Psoas muscle (tissue), 8 donors: ENCODE results near the gene PDILT. TPM values are rescaled to one million over a fixed set of nuclear protein-coding genes. Genes with fewer than 3 reads are reported as not detected.

Experiments used
- ATAC-seq, 4 donors: fragments of 200-7000 bp; cut with Tn5 transposase; one replicate each; pipeline ENCODE4 v1.9.1; 2020; ENCODE audit warnings: moderate library complexity in 3 of 4, mild to moderate bottlenecking in 2 of 4
- DNase-seq, 2 donors: peaks; one replicate each; pipeline ENCODE4 v3.0.0-alpha.2; 2020
- H3K27ac ChIP-seq: fragments of 200-600 bp; one replicate; pipeline ENCODE4 v1.8.0; 2022
- H3K27me3 ChIP-seq, 3 donors: fragments of 200-600 bp in 1 of 3; one replicate each; pipeline versions ENCODE4 v1.6.1 to v1.8.0; 2013 to 2022; ENCODE audit warnings: low read length in 2 of 3, mild to moderate bottlenecking in 2 of 3, moderate library complexity in 1 of 3; ENCODE audit not compliant: insufficient read depth in 3 of 3
- H3K36me3 ChIP-seq, 2 donors: fragments of 200-600 bp in 1 of 2; one replicate each; pipeline versions ENCODE4 v1.6.1 to v1.8.0; 2013 to 2022; ENCODE audit warnings: low read depth in 1 of 2, mild to moderate bottlenecking in 1 of 2, moderate library complexity in 1 of 2; ENCODE audit not compliant: insufficient read depth in 1 of 2
- H3K4me1 ChIP-seq: fragments of 200-600 bp; one replicate; pipeline ENCODE4 v1.8.0; 2022
- H3K4me3 ChIP-seq: fragments of 200-600 bp; one replicate; pipeline ENCODE4 v1.8.0; 2022; ENCODE audit warnings: mild to moderate bottlenecking
- H3K9me3 ChIP-seq: fragments of 200-600 bp; one replicate; pipeline ENCODE4 v1.8.0; 2022
- CTCF ChIP-seq: fragments of 200-600 bp; IDR thresholded peaks from one replicate; pipeline ENCODE4 v1.8.0; 2022; ENCODE audit warnings: antibody characterized with exemption
- WGBS, 3 donors: extraction: QIAGEN DNeasy Blood & Tissue Kit; methylation state at CpG; one replicate each; pipeline versions ENCODE4 v1.1.6 to v1.1.7; 2013; 5-methylcytosine and 5-hydroxymethylcytosine counted together
- intact Hi-C, 2 donors: fragments of 100-400 bp; cut with DNase I; formaldehyde crosslinking; loops; one replicate each; pipeline versions ENCODE4 v1.11.0 to v1.14.2; 2022
- polyA plus RNA-seq, 3 donors: library from polyadenylated mRNA; stranded (reverse); fragments of 200-250 nt; gene quantifications; one replicate each; pipeline ENCODE4 v1.2.3, GENCODE V29; 2013
- total RNA-seq, 4 donors: library from RNA; stranded (reverse); fragmentation: NEBNext Ultra II Directional in 2 of 4; extraction: Animal tissue kit (Norgen Biotek cat#: 25700) in 2 of 4; gene quantifications; one replicate each; pipeline versions ENCODE4 v1.2.1 to v1.2.4, GENCODE V29; 2021 to 2023
- donor health status: healthy with polysubstance abuse.
- donor health status: DM: no; HTN: no; CAD: no; lungs with moderate emphysema.
- donor health status: Bipolar disorder and iron deficiency.
- donor health status: healthy.
- donor health status: DM: yes; HTN: yes; CAD: no.
- donor health status: DM: no; HTN: no; CAD: no.
- donor health status: DM: no; HTN: no; CAD: no.
- donor health status: DM: yes; HTN: yes; CAD: no.

Gene PDILT
- total and polyA plus RNA-seq, 7 donors = not detected

GRCh38 chr16:20329392-20330138 lies 75.0 kb downstream of the PDILT start:
- H3K9me3 ChIP-seq = no peaks in the 10 kb centered on the region
- TF ChIP-seq CTCF = no peak
- H3K4me3 ChIP-seq = no peak overlapping the region
- DNase-seq (no peak), ATAC-seq (no peak)
- H3K27ac ChIP-seq = no peak overlapping the region
- intact Hi-C loops = no loop called here
- 69 to 70% (median 69%) methylated on average over 5 of the region's 5 CpGs for WGBS, 3 donors
- H3K27me3 ChIP-seq = no peaks in the 10 kb centered on the region
- no peaks in the 10 kb centered on the region for H3K36me3 ChIP-seq
- H3K4me1 ChIP-seq = no peaks in the 10 kb centered on the region

GRCh38 chr16:20327444-20328041 lies 77.0 kb downstream of the PDILT start, which contains the start of gene GP2:
GP2 (minus strand) TSS chr16:20327513; CDS start chr16:20326431, 1,082 bp downstream.
- DNase-seq (no peak), ATAC-seq (no peak)
- no peaks in the 10 kb centered on the region for H3K36me3 ChIP-seq
- TF ChIP-seq CTCF = no peak
- H3K27me3 ChIP-seq = no peaks in the 10 kb centered on the region
- no peak within 1 kb of the TSS for H3K27ac ChIP-seq
- intact Hi-C loops = no loop called here
- no peaks in the 10 kb centered on the region for H3K4me1 ChIP-seq
- 73 to 79% (median 75%) methylated on average over 7 of the region's 7 CpGs for WGBS, 3 donors
- no peak within 1 kb of the TSS for H3K4me3 ChIP-seq
- no peaks in the 10 kb centered on the region for H3K9me3 ChIP-seq

GRCh38 chr16:20326321-20326720 lies 78.2 kb downstream of the PDILT start:
- no peaks in the 10 kb centered on the region for H3K27me3 ChIP-seq
- WGBS, 3 donors = 67 to 69% (median 68%) methylated on average over 3 of the region's 3 CpGs
- H3K4me3 ChIP-seq = no peak overlapping the region

GRCh38 chr16:20325005-20325404 lies 79.5 kb downstream of the PDILT start:
- Histone ChIP-seq H3K36me3 (no peaks in the 10 kb centered on the region), H3K27me3 (no peaks in the 10 kb centered on the region), H3K4me3 (no peak overlapping the region), H3K4me1 (no peaks in the 10 kb centered on the region), H3K27ac (no peak overlapping the region), H3K9me3 (no peaks in the 10 kb centered on the region)
- intact Hi-C loops = no loop called here
- 47 to 63% (median 61%) methylated on average over 3 of the region's 3 CpGs for WGBS, 3 donors
- no peak for TF ChIP-seq CTCF
- DNase-seq = no peak
- no peak for ATAC-seq

More at GRCh38 chr16:20326321-20326720, 78.2 kb downstream of the PDILT start:
- Histone ChIP-seq H3K4me1 (no peaks in the 10 kb centered on the region), H3K9me3 (no peaks in the 10 kb centered on the region), H3K27ac (no peak overlapping the region), H3K36me3 (no peaks in the 10 kb centered on the region)
- no peak for DNase-seq
- no peak for ATAC-seq
- intact Hi-C loops = no loop called here
- TF ChIP-seq CTCF = no peak
